ENCODE results near the gene SERPINB1.
"Not testable (repeated sequence)": the region's sequence is repeated elsewhere in the genome, so short reads cannot be mapped to it uniquely, and the experiment has no call there.

Gene SERPINB1

GRCh38 chr6:2817903-2818443 is 23.7 kb downstream of the SERPINB1 start:
- DNase-seq (ENCODE audit: low spot score), result peak; percentile 57

- no peak for DNase-seq (ENCODE audit: low spot score)
Observed at GRCh38 chr6:2816158-2816557, 25.5 kb downstream of the SERPINB1 start.

GRCh38 chr6:2812695-2813094 is 29.0 kb downstream of the SERPINB1 start:
- no peak for DNase-seq (ENCODE audit: low spot score)

- DNase-seq (ENCODE audit: low spot score), result no peak
Observed at GRCh38 chr6:2810092-2810671, 31.5 kb downstream of the SERPINB1 start.

GRCh38 chr6:2809015-2809414 is 32.6 kb downstream of the SERPINB1 start:
- no peak for DNase-seq (ENCODE audit: low spot score)

- DNase-seq (ENCODE audit: low spot score), result no peak
Observed at GRCh38 chr6:2807342-2808090, 34.1 kb downstream of the SERPINB1 start.

GRCh38 chr6:2806644-2807043 is 35.0 kb downstream of the SERPINB1 start:
- DNase-seq (ENCODE audit: low spot score), result no peak

- DNase-seq (ENCODE audit: low spot score), result no peak
Observed at GRCh38 chr6:2805031-2805430, 36.6 kb downstream of the SERPINB1 start.

- DNase-seq (ENCODE audit: low spot score), result no peak
Observed at GRCh38 chr6:2804516-2804915, 37.1 kb downstream of the SERPINB1 start.

GRCh38 chr6:2803731-2804429 is 37.8 kb downstream of the SERPINB1 start:
- DNase-seq (ENCODE audit: low spot score), result no peak

- no peak for DNase-seq (ENCODE audit: low spot score)
Observed at GRCh38 chr6:2802521-2803060, 39.1 kb downstream of the SERPINB1 start.

GRCh38 chr6:2801687-2802086 is 40.0 kb downstream of the SERPINB1 start:
- DNase-seq (ENCODE audit: low spot score), result not testable (repeated sequence)

- DNase-seq (ENCODE audit: low spot score), result no peak
Observed at GRCh38 chr6:2800552-2801316, 40.9 kb downstream of the SERPINB1 start.

- DNase-seq (ENCODE audit: low spot score), result no peak
Observed at GRCh38 chr6:2799936-2800527, 41.6 kb downstream of the SERPINB1 start.

- DNase-seq (ENCODE audit: low spot score), result no peak
Observed at GRCh38 chr6:2798586-2799134, 43.0 kb downstream of the SERPINB1 start.

- no peak for DNase-seq (ENCODE audit: low spot score)
Observed at GRCh38 chr6:2797564-2798031, 44.1 kb downstream of the SERPINB1 start.

GRCh38 chr6:2796861-2797260 is 44.8 kb downstream of the SERPINB1 start:
- DNase-seq (ENCODE audit: low spot score), result no peak

GRCh38 chr6:2795956-2796355 is 45.7 kb downstream of the SERPINB1 start:
- DNase-seq (ENCODE audit: low spot score), result no peak

- no peak for DNase-seq (ENCODE audit: low spot score)
Observed at GRCh38 chr6:2795162-2795561, 46.5 kb downstream of the SERPINB1 start.

GRCh38 chr6:2794171-2794730 is 47.4 kb downstream of the SERPINB1 start:
- DNase-seq (ENCODE audit: low spot score), result peak; percentile 18

Data from RKO (cell line).